ENCODE measurements around the gene THEMIS2. TPM values are rescaled to one million over a fixed set of nuclear protein-coding genes. Genes with fewer than 3 reads are reported as not detected.

THEMIS2 gene
- total RNA-seq, 1 experiment from 2014 or later, result 2.0 TPM

GRCh38 chr1:27830621-27831440, 41.5 kb upstream of the THEMIS2 start, which contains the start of gene PPP1R8:
TSS of gene PPP1R8 (plus strand) at chr1:27830782. CDS start at chr1:27830836, 54 bp downstream.
- no peaks in the 10 kb centered on the region for H3K9me3 ChIP-seq (ENCODE audit: low read depth, low read length, poor library complexity, severe bottlenecking)
- ChIA-PET CTCF (interaction anchor here (0.6 kb wide), 1 partner anchor 454 kb away, joined by 3 read pairs; no protein-coding TSS in a partner anchor), POLR2A (ENCODE audit: low non-redundant PET) (interaction anchor here (0.5 to 1.0 kb wide), 5 partner anchors 19 to 971 kb away, joined by 3 to 18 read pairs (median 3); partner anchors contain the start of gene FAM76A)
- intact Hi-C loops (cut with micrococcal nuclease; ENCODE audit: unreplicated experiment), result no loop called here
- peak; percentile 99 for DNase-seq (ENCODE audit: low spot score)
- peak within 1 kb of the TSS; percentile 73 for H3K4me3 ChIP-seq (ENCODE audit: low read depth, low read length, poor library complexity, severe bottlenecking)
- TSS peak; percentile 39 for BruUV-seq (replicated peaks)
- peaks cover 36% of the 10 kb centered on the region for H3K36me3 ChIP-seq (ENCODE audit: insufficient read depth, low read length, poor library complexity, severe bottlenecking)
- TF ChIP-seq, protein P1, sequence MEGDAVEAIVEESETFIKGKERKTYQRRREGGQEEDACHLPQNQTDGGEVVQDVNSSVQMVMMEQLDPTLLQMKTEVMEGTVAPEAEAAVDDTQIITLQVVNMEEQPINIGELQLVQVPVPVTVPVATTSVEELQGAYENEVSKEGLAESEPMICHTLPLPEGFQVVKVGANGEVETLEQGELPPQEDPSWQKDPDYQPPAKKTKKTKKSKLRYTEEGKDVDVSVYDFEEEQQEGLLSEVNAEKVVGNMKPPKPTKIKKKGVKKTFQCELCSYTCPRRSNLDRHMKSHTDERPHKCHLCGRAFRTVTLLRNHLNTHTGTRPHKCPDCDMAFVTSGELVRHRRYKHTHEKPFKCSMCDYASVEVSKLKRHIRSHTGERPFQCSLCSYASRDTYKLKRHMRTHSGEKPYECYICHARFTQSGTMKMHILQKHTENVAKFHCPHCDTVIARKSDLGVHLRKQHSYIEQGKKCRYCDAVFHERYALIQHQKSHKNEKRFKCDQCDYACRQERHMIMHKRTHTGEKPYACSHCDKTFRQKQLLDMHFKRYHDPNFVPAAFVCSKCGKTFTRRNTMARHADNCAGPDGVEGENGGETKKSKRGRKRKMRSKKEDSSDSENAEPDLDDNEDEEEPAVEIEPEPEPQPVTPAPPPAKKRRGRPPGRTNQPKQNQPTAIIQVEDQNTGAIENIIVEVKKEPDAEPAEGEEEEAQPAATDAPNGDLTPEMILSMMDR (conservative IDR thresholded peaks at IDR 0.05; ENCODE audit: low read depth, low read length), result no peak
- no peak for TF ChIP-seq EZH2 (IDR thresholded peaks at IDR 0.05; ENCODE audit: borderline replicate concordance, low read depth, low read length, poor library complexity, severe bottlenecking)
- H3K4me1 ChIP-seq (ENCODE audit: insufficient read depth, low read length, poor library complexity, severe bottlenecking), result peaks cover 9% of the 10 kb centered on the region
- no peaks in the 10 kb centered on the region for H3K27me3 ChIP-seq (replicated peaks; ENCODE audit: insufficient read depth, low read depth, low read length, poor library complexity)
- H3K27ac ChIP-seq (ENCODE audit: low read depth, low read length, poor library complexity, severe bottlenecking), result peak within 1 kb of the TSS; percentile 92

GRCh38 chr1:27831568-27832410, 40.6 kb upstream of the THEMIS2 start:
- DNase-seq (ENCODE audit: low spot score), result peak; percentile 23
- Histone ChIP-seq H3K9me3 (ENCODE audit: low read depth, low read length, poor library complexity, severe bottlenecking) (no peaks in the 10 kb centered on the region), H3K4me3 (ENCODE audit: low read depth, low read length, poor library complexity, severe bottlenecking) (peak overlapping the region; percentile 73), H3K4me1 (ENCODE audit: insufficient read depth, low read length, poor library complexity, severe bottlenecking) (peaks cover 9% of the 10 kb centered on the region), H3K36me3 (ENCODE audit: insufficient read depth, low read length, poor library complexity, severe bottlenecking) (peaks cover 42% of the 10 kb centered on the region), H3K27ac (ENCODE audit: low read depth, low read length, poor library complexity, severe bottlenecking) (peak overlapping the region; percentile 92), H3K27me3 (replicated peaks; ENCODE audit: insufficient read depth, low read depth, low read length, poor library complexity) (no peaks in the 10 kb centered on the region)
- intact Hi-C loops (cut with micrococcal nuclease; ENCODE audit: unreplicated experiment), result no loop called here
- POLR2A ChIA-PET (ENCODE audit: low non-redundant PET), result no interaction called here
- CTCF ChIA-PET, result no interaction called here
- TF ChIP-seq, protein P1 (conservative IDR thresholded peaks at IDR 0.05; ENCODE audit: low read depth, low read length), result no peak
- TF ChIP-seq EZH2 (IDR thresholded peaks at IDR 0.05; ENCODE audit: borderline replicate concordance, low read depth, low read length, poor library complexity, severe bottlenecking), result no peak
- BruUV-seq (replicated peaks), result no TSS peak

- no peak overlapping the region for H3K27ac ChIP-seq (ENCODE audit: low read depth, low read length, poor library complexity, severe bottlenecking)
- no peaks in the 10 kb centered on the region for H3K27me3 ChIP-seq (replicated peaks; ENCODE audit: insufficient read depth, low read depth, low read length, poor library complexity)
- DNase-seq (ENCODE audit: low spot score), result no peak
- H3K36me3 ChIP-seq (ENCODE audit: insufficient read depth, low read length, poor library complexity, severe bottlenecking), result peaks cover 44% of the 10 kb centered on the region
- ChIA-PET CTCF (interaction anchor here (0.6 kb wide), 1 partner anchor 23 kb away, joined by 16 read pairs; no protein-coding TSS in a partner anchor), POLR2A (ENCODE audit: low non-redundant PET) (interaction anchor here (0.6 kb wide), 1 partner anchor 9 kb away, joined by 3 read pairs; no protein-coding TSS in a partner anchor)
- no TSS peak for BruUV-seq (replicated peaks)
- TF ChIP-seq EZH2 (IDR thresholded peaks at IDR 0.05; ENCODE audit: borderline replicate concordance, low read depth, low read length, poor library complexity, severe bottlenecking), result no peak
- TF ChIP-seq, protein P1 (conservative IDR thresholded peaks at IDR 0.05; ENCODE audit: low read depth, low read length), result no peak
- peaks cover 9% of the 10 kb centered on the region for H3K4me1 ChIP-seq (ENCODE audit: insufficient read depth, low read length, poor library complexity, severe bottlenecking)
- no peak overlapping the region for H3K4me3 ChIP-seq (ENCODE audit: low read depth, low read length, poor library complexity, severe bottlenecking)
- H3K9me3 ChIP-seq (ENCODE audit: low read depth, low read length, poor library complexity, severe bottlenecking), result no peaks in the 10 kb centered on the region
- intact Hi-C loops (cut with micrococcal nuclease; ENCODE audit: unreplicated experiment), result no loop called here
Measured at GRCh38 chr1:27832762-27833161, 39.6 kb upstream of the THEMIS2 start.
